Endodermal cell (in vitro differentiated cells): ENCODE measurements around the gene ORM1. TPM values are rescaled to one million over a fixed set of nuclear protein-coding genes. Genes with fewer than 3 reads are reported as not detected.

Experiments used
- DNase-seq: peaks from one replicate; pipeline ENCODE4 v3.0.0-alpha.2; 2017
- H3K27ac ChIP-seq: 2 replicates; pipeline ENCODE4 v1.5.1; 2013; ENCODE audit warnings: mild to moderate bottlenecking, low read depth, low read length, moderate library complexity
- H3K27me3 ChIP-seq: 2 replicates; pipeline ENCODE4 v1.6.1; 2013; ENCODE audit warnings: mild to moderate bottlenecking, low read length, moderate library complexity; ENCODE audit not compliant: insufficient read depth, control insufficient read depth, poor library complexity, severe bottlenecking
- H3K36me3 ChIP-seq: 2 replicates; pipeline ENCODE4 v1.7.0; 2013; ENCODE audit warnings: mild to moderate bottlenecking, low read length, moderate library complexity; ENCODE audit not compliant: control insufficient read depth, insufficient read depth
- H3K4me1 ChIP-seq: one replicate; pipeline ENCODE4 v1.7.0; 2013; ENCODE audit warnings: low read length; ENCODE audit not compliant: control insufficient read depth, insufficient read depth
- H3K4me3 ChIP-seq: 2 replicates; pipeline ENCODE4 v1.5.1; 2013; ENCODE audit warnings: mild to moderate bottlenecking, low read length, moderate library complexity
- H3K9ac ChIP-seq: 2 replicates; pipeline ENCODE4 v1.6.1; 2013; ENCODE audit warnings: mild to moderate bottlenecking, low read length, moderate library complexity; ENCODE audit not compliant: poor library complexity, severe bottlenecking; ENCODE audit errors: extremely low read depth
- H3K9me3 ChIP-seq: 2 replicates; pipeline ENCODE4 v1.6.1; 2013; ENCODE audit warnings: mild to moderate bottlenecking, low read length, moderate library complexity; ENCODE audit not compliant: control insufficient read depth
- H3K27ac Mint-ChIP-seq: 2 replicates; pipeline ENCODE4 v1.8.0; 2020; ENCODE audit warnings: mixed read lengths
- H3K27me3 Mint-ChIP-seq: 2 replicates; pipeline ENCODE4 v1.8.0; 2021; ENCODE audit warnings: mild to moderate bottlenecking, mixed read lengths; ENCODE audit not compliant: insufficient read depth
- H3K36me3 Mint-ChIP-seq: 2 replicates; pipeline ENCODE4 v1.8.0; 2020; ENCODE audit warnings: low read depth, mixed read lengths
- H3K4me1 Mint-ChIP-seq: 2 replicates; pipeline ENCODE4 v1.8.0; 2020; ENCODE audit warnings: mixed read lengths
- H3K4me3 Mint-ChIP-seq: 2 replicates; pipeline ENCODE4 v1.8.0; 2020; ENCODE audit warnings: mild to moderate bottlenecking, moderate library complexity, mixed read lengths
- H3K9me3 Mint-ChIP-seq: 2 replicates; pipeline ENCODE4 v1.8.0; 2020; ENCODE audit warnings: mild to moderate bottlenecking, mixed read lengths
- CTCF ChIP-seq: fragments of 200-600 bp; sonication (generic); conservative IDR thresholded peaks from 2 replicates; pipeline ENCODE4 v1.5.0; 2021; ENCODE audit warnings: antibody characterized with exemption, mild to moderate bottlenecking
- WGBS, 2 experiments: methylation state at CpG; one replicate each; pipeline versions ENCODE4 v1.1.5 to v1.1.7; 2013; ENCODE audit warnings: missing lambda C conversion rate in 2 of 2, mixed read lengths in 1 of 2; ENCODE audit not compliant: insufficient coverage in 1 of 2, insufficient read length in 1 of 2; 5-methylcytosine and 5-hydroxymethylcytosine counted together
- total RNA-seq, 2 donors: library from RNA; stranded (reverse); fragmentation: NEBNext Ultra II Directional in 1 of 2; extraction: Animal tissue kit (Norgen Biotek cat#: 25700) in 1 of 2; gene quantifications; 2 replicates in 1 of 2; 3 replicates in 1 of 2; pipeline ENCODE4 v1.2.1, GENCODE V29; 2021

The ORM1 gene
- total RNA-seq, 2 donors from 2014 or later: 0.59 TPM; not detected in 1

GRCh38 chr9:114287763-114288192, 35.1 kb upstream of the ORM1 start:
- H3K4me3 Mint-ChIP-seq: no peak overlapping the region
- Histone ChIP-seq H3K9me3 (no peaks in the 10 kb centered on the region), H3K4me3 (no peak overlapping the region), H3K4me1 (no peaks in the 10 kb centered on the region), H3K27me3 (no peaks in the 10 kb centered on the region), H3K9ac (no peak overlapping the region), H3K36me3 (peaks cover 37% of the 10 kb centered on the region), H3K27ac (peak overlapping the region; percentile 29)
- TF ChIP-seq CTCF: no peak
- no peak overlapping the region for H3K27ac Mint-ChIP-seq
- no peaks in the 10 kb centered on the region for H3K9me3 Mint-ChIP-seq
- H3K36me3 Mint-ChIP-seq: peaks cover 18% of the 10 kb centered on the region
- no peaks in the 10 kb centered on the region for H3K27me3 Mint-ChIP-seq
- DNase-seq: no peak
- H3K4me1 Mint-ChIP-seq: no peaks in the 10 kb centered on the region
- WGBS, 2 experiments: 92 to 97% methylated on average over 8 to 15 of the region's 15 CpGs

GRCh38 chr9:114288193-114289091, 34.5 kb upstream of the ORM1 start:
- Histone ChIP-seq H3K4me1 (no peaks in the 10 kb centered on the region), H3K36me3 (peaks cover 39% of the 10 kb centered on the region), H3K27me3 (no peaks in the 10 kb centered on the region), H3K27ac (peak overlapping the region; percentile 29), H3K9me3 (peaks cover 6% of the 10 kb centered on the region), H3K4me3 (no peak overlapping the region), H3K9ac (no peak overlapping the region)
- Mint-ChIP-seq H3K4me3 (no peak overlapping the region), H3K36me3 (peaks cover 24% of the 10 kb centered on the region), H3K4me1 (no peaks in the 10 kb centered on the region), H3K27ac (no peak overlapping the region), H3K27me3 (no peaks in the 10 kb centered on the region), H3K9me3 (peaks cover 3% of the 10 kb centered on the region)
- TF ChIP-seq CTCF: no peak
- 86 to 89% methylated on average over 7 to 23 of the region's 23 CpGs for WGBS, 2 experiments
- peak; percentile 75 for DNase-seq

- Histone ChIP-seq H3K36me3 (peaks cover 38% of the 10 kb centered on the region), H3K27ac (no peak overlapping the region), H3K9ac (no peak overlapping the region), H3K9me3 (peaks cover 11% of the 10 kb centered on the region), H3K4me3 (no peak overlapping the region), H3K27me3 (no peaks in the 10 kb centered on the region), H3K4me1 (no peaks in the 10 kb centered on the region)
- peaks cover 3% of the 10 kb centered on the region for H3K9me3 Mint-ChIP-seq
- H3K36me3 Mint-ChIP-seq: peaks cover 26% of the 10 kb centered on the region
- TF ChIP-seq CTCF: no peak
- no peak overlapping the region for H3K4me3 Mint-ChIP-seq
- H3K27me3 Mint-ChIP-seq: no peaks in the 10 kb centered on the region
- H3K4me1 Mint-ChIP-seq: no peaks in the 10 kb centered on the region
- no peak overlapping the region for H3K27ac Mint-ChIP-seq
- 94% methylated on average over 13 of the region's 13 CpGs; no CpG with 5 or more reads in 1 of the 2 experiments for WGBS, 2 experiments
- DNase-seq: peak; percentile 37
These were observed 33.8 kb upstream of the ORM1 start for GRCh38 chr9:114289106-114289505.
